Mucosa of descending colon (tissue), 3 donors: ENCODE data around the gene TNFAIP1. TPM values are rescaled to one million over a fixed set of nuclear protein-coding genes. Genes with fewer than 3 reads are reported as not detected.

Experiments
- ATAC-seq: fragments of 200-7000 bp; cut with Tn5 transposase; one replicate; pipeline ENCODE4 v1.9.1; 2020; ENCODE audit warnings: mild to moderate bottlenecking, moderate library complexity
- DNase-seq, 3 donors: peaks; one replicate each; pipeline ENCODE4 v3.0.0-alpha.2; 2020
- H3K36me3 ChIP-seq: fragments of 200-600 bp; one replicate; pipeline ENCODE4 v1.8.0; 2021; ENCODE audit warnings: low read depth, mild to moderate bottlenecking
- H3K4me1 ChIP-seq: fragments of 200-600 bp; one replicate; pipeline ENCODE4 v1.8.0; 2021; ENCODE audit warnings: low read depth, mild to moderate bottlenecking
- H3K4me3 ChIP-seq: fragments of 200-600 bp; one replicate; pipeline ENCODE4 v1.8.0; 2021; ENCODE audit warnings: mild to moderate bottlenecking
- H3K9me3 ChIP-seq: fragments of 200-600 bp; one replicate; pipeline ENCODE4 v1.8.0; 2021; ENCODE audit warnings: mild to moderate bottlenecking
- CTCF ChIP-seq: fragments of 200-600 bp; IDR thresholded peaks from one replicate; pipeline ENCODE4 v1.8.0; 2022; ENCODE audit warnings: antibody characterized with exemption, mild to moderate bottlenecking
- intact Hi-C, 2 donors: fragments of 100-400 bp; cut with DNase I in 1 of 2; cut with micrococcal nuclease in 1 of 2; formaldehyde crosslinking; loops; one replicate each; pipeline versions ENCODE4 v1.11.0 to v1.11.1; 2022; cut with DNase I, micrococcal nuclease
- total RNA-seq, 3 donors: library from RNA; stranded (reverse); fragmentation: NEBNext Ultra II Directional in 2 of 3; extraction: Animal tissue kit (Norgen Biotek cat#: 25700) in 2 of 3; gene quantifications; one replicate each; pipeline versions ENCODE4 v1.2.1 to v1.2.4, GENCODE V29; 2021 to 2023
- donor health status: DM: no; HTN: no; CAD: no; lungs with moderate emphysema.
- donor health status: DM: no; HTN: no; CAD: no.
- donor health status: DM: no; HTN: yes; CAD: no.

The TNFAIP1 gene
- total RNA-seq, 3 donors from 2014 or later = 36.8 to 38.4 (median 36.8) TPM

GRCh38 chr17:28343491-28343932, 8.0 kb downstream of the TNFAIP1 start:
- DNase-seq = no peak
- no peak overlapping the region for H3K4me3 ChIP-seq
- intact Hi-C loops = no loop called here
- no peak for TF ChIP-seq CTCF
- no peaks in the 10 kb centered on the region for H3K4me1 ChIP-seq
- H3K36me3 ChIP-seq = peaks cover 10% of the 10 kb centered on the region
- no peaks in the 10 kb centered on the region for H3K9me3 ChIP-seq
- no peak for ATAC-seq

GRCh38 chr17:28344011-28344410, 8.4 kb downstream of the TNFAIP1 start:
- Histone ChIP-seq H3K4me3 (no peak overlapping the region), H3K36me3 (peaks cover 10% of the 10 kb centered on the region), H3K9me3 (no peaks in the 10 kb centered on the region), H3K4me1 (no peaks in the 10 kb centered on the region)
- TF ChIP-seq CTCF = no peak
- intact Hi-C loops = no loop called here
- ATAC-seq (no peak), DNase-seq (no peak)

- DNase-seq = no peak
- ATAC-seq = no peak
- H3K4me3 ChIP-seq = no peak overlapping the region
- no peaks in the 10 kb centered on the region for H3K9me3 ChIP-seq
- intact Hi-C loops = no loop called here
- H3K36me3 ChIP-seq = peaks cover 10% of the 10 kb centered on the region
- no peaks in the 10 kb centered on the region for H3K4me1 ChIP-seq
- TF ChIP-seq CTCF = no peak
Measured at GRCh38 chr17:28344435-28344901, 8.9 kb downstream of the TNFAIP1 start.

GRCh38 chr17:28345419-28346198, 10.0 kb downstream of the TNFAIP1 start:
- no peak for ATAC-seq

GRCh38 chr17:28346199-28346580, 10.6 kb downstream of the TNFAIP1 start:
- DNase-seq (no peak), ATAC-seq (no peak)
- H3K36me3 ChIP-seq = peaks cover 10% of the 10 kb centered on the region
- no peak for TF ChIP-seq CTCF
- H3K4me3 ChIP-seq = no peak overlapping the region
- intact Hi-C loops = no loop called here
- H3K9me3 ChIP-seq = no peaks in the 10 kb centered on the region
- no peaks in the 10 kb centered on the region for H3K4me1 ChIP-seq

More at GRCh38 chr17:28345419-28346198, 10.0 kb downstream of the TNFAIP1 start:
- no peaks in the 10 kb centered on the region for H3K4me1 ChIP-seq
- no peaks in the 10 kb centered on the region for H3K9me3 ChIP-seq
- intact Hi-C loops = no loop called here
- H3K4me3 ChIP-seq = no peak overlapping the region
- TF ChIP-seq CTCF = no peak
- H3K36me3 ChIP-seq = peaks cover 10% of the 10 kb centered on the region
- DNase-seq = no peak
